GM06990 (cell line): Measurements from ENCODE around the gene MYO7B.

Experiments
- DNase-seq: peaks from one replicate; pipeline ENCODE4 v3.0.0-alpha.2; 2011; ENCODE audit not compliant: insufficient read length; ENCODE audit errors: extremely low read depth
- H3K27me3 ChIP-seq: replicated peaks from 2 replicates; pipeline ENCODE4 v1.6.0; 2011; ENCODE audit warnings: low read length; ENCODE audit not compliant: control insufficient read depth, insufficient read depth
- H3K36me3 ChIP-seq: 2 replicates; pipeline ENCODE4 v1.5.1; 2011; ENCODE audit warnings: low read length; ENCODE audit not compliant: control insufficient read depth, insufficient read depth
- H3K4me3 ChIP-seq: replicated peaks from 2 replicates; pipeline ENCODE4 v1.5.1; 2011; ENCODE audit warnings: low read depth, mild to moderate bottlenecking, control low read depth, low read length
- CTCF ChIP-seq: IDR thresholded peaks from 2 replicates; pipeline ENCODE4 v1.5.1; 2011; ENCODE audit warnings: low read length, control low read depth, mild to moderate bottlenecking, inconsistent platforms; ENCODE audit not compliant: insufficient read depth, poor library complexity, severe bottlenecking

The MYO7B gene

GRCh38 chr2:127510073-127510472 lies 25.4 kb upstream of the MYO7B start:
- no peak for DNase-seq
- peaks cover 5% of the 10 kb centered on the region for H3K36me3 ChIP-seq

GRCh38 chr2:127511090-127511695 lies 24.3 kb upstream of the MYO7B start:
- no peak for DNase-seq
- no peak overlapping the region for H3K4me3 ChIP-seq
- no peak for TF ChIP-seq CTCF
- H3K36me3 ChIP-seq: peaks cover 7% of the 10 kb centered on the region
- no peaks in the 10 kb centered on the region for H3K27me3 ChIP-seq

More at GRCh38 chr2:127510073-127510472, 25.4 kb upstream of the MYO7B start:
- no peak for TF ChIP-seq CTCF
- Histone ChIP-seq H3K27me3 (no peaks in the 10 kb centered on the region), H3K4me3 (no peak overlapping the region)

GRCh38 chr2:127511917-127512316 lies 23.6 kb upstream of the MYO7B start:
- H3K4me3 ChIP-seq: no peak overlapping the region
- no peak for TF ChIP-seq CTCF
- H3K36me3 ChIP-seq: peaks cover 10% of the 10 kb centered on the region

GRCh38 chr2:127512362-127512761 lies 23.1 kb upstream of the MYO7B start:
- Histone ChIP-seq H3K36me3 (peaks cover 10% of the 10 kb centered on the region), H3K27me3 (no peaks in the 10 kb centered on the region), H3K4me3 (no peak overlapping the region)
- DNase-seq: no peak
- no peak for TF ChIP-seq CTCF

More at GRCh38 chr2:127511917-127512316, 23.6 kb upstream of the MYO7B start:
- no peak for DNase-seq
- no peaks in the 10 kb centered on the region for H3K27me3 ChIP-seq

GRCh38 chr2:127514076-127514475 lies 21.4 kb upstream of the MYO7B start:
- peaks cover 10% of the 10 kb centered on the region for H3K36me3 ChIP-seq
- no peaks in the 10 kb centered on the region for H3K27me3 ChIP-seq
- DNase-seq: no peak
- no peak overlapping the region for H3K4me3 ChIP-seq
- no peak for TF ChIP-seq CTCF

GRCh38 chr2:127514485-127514884 lies 21.0 kb upstream of the MYO7B start:
- no peaks in the 10 kb centered on the region for H3K27me3 ChIP-seq
- H3K36me3 ChIP-seq: peaks cover 10% of the 10 kb centered on the region
- H3K4me3 ChIP-seq: no peak overlapping the region
- TF ChIP-seq CTCF: no peak
- DNase-seq: no peak
